Neural progenitor cell (in vitro differentiated cells): Measurements from ENCODE around the gene SNTG2. TPM values are rescaled to one million over a fixed set of nuclear protein-coding genes. Genes with fewer than 3 reads are reported as not detected.

Experiments
- DNase-seq: peaks from one replicate; pipeline ENCODE4 v3.0.0-alpha.2; 2016; ENCODE audit warnings: low spot score
- H2AFZ ChIP-seq: fragments of 200-600 bp; sonication (generic); replicated peaks from 2 replicates; pipeline ENCODE4 v1.6.1; 2016; ENCODE audit warnings: antibody characterized with exemption
- H3F3A ChIP-seq: fragments of 200-600 bp; sonication (generic); 2 replicates; pipeline ENCODE4 v1.6.1; 2016; ENCODE audit warnings: antibody characterized with exemption, low read depth
- H3K27ac ChIP-seq: fragments of 200-600 bp; sonication (generic); 2 replicates; pipeline ENCODE4 v1.5.1; 2016; ENCODE audit warnings: mild to moderate bottlenecking
- H3K27me3 ChIP-seq: fragments of 200-600 bp; sonication (generic); 2 replicates; pipeline ENCODE4 v1.6.1; 2016; ENCODE audit warnings: mild to moderate bottlenecking, moderate library complexity
- H3K36me3 ChIP-seq: fragments of 200-600 bp; sonication (generic); 2 replicates; pipeline ENCODE4 v1.5.1; 2016
- H3K4me1 ChIP-seq: fragments of 200-600 bp; sonication (generic); 2 replicates; pipeline ENCODE4 v1.6.1; 2016; ENCODE audit warnings: mixed run types
- H3K4me2 ChIP-seq: fragments of 200-600 bp; sonication (generic); 2 replicates; pipeline ENCODE4 v1.6.1; 2016
- H3K4me3 ChIP-seq: fragments of 200-600 bp; sonication (generic); 2 replicates; pipeline ENCODE4 v1.5.1; 2016
- H3K79me2 ChIP-seq: fragments of 200-600 bp; sonication (generic); 2 replicates; pipeline ENCODE4 v1.6.1; 2016; ENCODE audit warnings: low read depth
- H3K9ac ChIP-seq: fragments of 200-600 bp; sonication (generic); 2 replicates; pipeline ENCODE4 v1.6.1; 2016
- H3K9me3 ChIP-seq: fragments of 200-600 bp; sonication (generic); 2 replicates; pipeline ENCODE4 v1.5.1; 2016; ENCODE audit warnings: low read depth
- H4K20me1 ChIP-seq: fragments of 200-600 bp; sonication (generic); 2 replicates; pipeline ENCODE4 v1.6.1; 2016; ENCODE audit warnings: low read depth
- H3K27ac Mint-ChIP-seq: 3 replicates; pipeline ENCODE4 v1.8.0; 2021; ENCODE audit warnings: mixed read lengths
- H3K27me3 Mint-ChIP-seq: 2 replicates; pipeline ENCODE4 v1.8.0; 2022; ENCODE audit warnings: low read depth, mild to moderate bottlenecking, inconsistent platforms, moderate library complexity, mixed read lengths; ENCODE audit not compliant: insufficient read depth
- H3K36me3 Mint-ChIP-seq: 3 replicates; pipeline ENCODE4 v1.8.0; 2021; ENCODE audit warnings: mixed read lengths
- H3K4me1 Mint-ChIP-seq: 3 replicates; pipeline ENCODE4 v1.8.0; 2021; ENCODE audit warnings: mixed read lengths
- H3K4me3 Mint-ChIP-seq: 3 replicates; pipeline ENCODE4 v1.8.0; 2021; ENCODE audit warnings: mild to moderate bottlenecking, moderate library complexity, mixed read lengths
- H3K9me3 Mint-ChIP-seq: 3 replicates; pipeline ENCODE4 v1.8.0; 2020; ENCODE audit warnings: mixed read lengths
- CTCF ChIP-seq: fragments of 200-600 bp; sonication (generic); IDR thresholded peaks from 2 replicates; pipeline ENCODE4 v1.5.1; 2017; ENCODE audit warnings: antibody characterized with exemption, mild to moderate bottlenecking
- EZH2 ChIP-seq: fragments of 200-600 bp; sonication (generic); IDR thresholded peaks from 2 replicates; pipeline ENCODE4 v1.6.1; 2017; ENCODE audit warnings: antibody characterized with exemption, mild to moderate bottlenecking, moderate library complexity
- EZH2phosphoT487 ChIP-seq: fragments of 200-600 bp; sonication (generic); IDR thresholded peaks from 2 replicates; pipeline ENCODE4 v1.6.1; 2017; ENCODE audit warnings: antibody characterized with exemption
- total RNA-seq: library from RNA; depleted of rRNA; stranded (reverse); fragments of >200 nt; gene quantifications from 2 replicates; pipeline ENCODE4 v1.2.3, GENCODE V29; 2015; ENCODE audit warnings: low replicate concordance

SNTG2 gene
- total RNA-seq, 1 donor from 2014 or later, result 1.1 TPM

GRCh38 chr2:925711-926110 is 24.9 kb upstream of the SNTG2 start:
- Mint-ChIP-seq H3K36me3 (peaks cover 2% of the 10 kb centered on the region), H3K4me3 (no peak overlapping the region), H3K4me1 (no peaks in the 10 kb centered on the region), H3K9me3 (peaks cover 8% of the 10 kb centered on the region), H3K27me3 (peaks cover 4% of the 10 kb centered on the region), H3K27ac (no peak overlapping the region)
- Histone ChIP-seq H3K79me2 (no peaks in the 10 kb centered on the region), H3F3A (no peaks in the 10 kb centered on the region), H3K27ac (no peak overlapping the region), H3K36me3 (no peaks in the 10 kb centered on the region), H4K20me1 (no peaks in the 10 kb centered on the region), H3K9ac (no peak overlapping the region), H2AFZ (no peak overlapping the region), H3K4me3 (no peak overlapping the region), H3K27me3 (no peaks in the 10 kb centered on the region), H3K9me3 (no peaks in the 10 kb centered on the region), H3K4me1 (no peaks in the 10 kb centered on the region), H3K4me2 (no peak overlapping the region)
- no peak for DNase-seq
- TF ChIP-seq EZH2 (no peak), EZH2phosphoT487 (no peak), CTCF (no peak)

- Histone ChIP-seq H3K4me3 (no peak overlapping the region), H4K20me1 (no peaks in the 10 kb centered on the region), H3K27me3 (no peaks in the 10 kb centered on the region), H3F3A (no peaks in the 10 kb centered on the region), H3K4me1 (no peaks in the 10 kb centered on the region), H3K9me3 (no peaks in the 10 kb centered on the region), H3K4me2 (no peak overlapping the region), H3K9ac (no peak overlapping the region), H2AFZ (no peak overlapping the region), H3K36me3 (no peaks in the 10 kb centered on the region), H3K27ac (no peak overlapping the region), H3K79me2 (no peaks in the 10 kb centered on the region)
- peaks cover 2% of the 10 kb centered on the region for H3K36me3 Mint-ChIP-seq
- H3K4me1 Mint-ChIP-seq, result no peaks in the 10 kb centered on the region
- peaks cover 4% of the 10 kb centered on the region for H3K27me3 Mint-ChIP-seq
- TF ChIP-seq EZH2, result no peak
- TF ChIP-seq EZH2phosphoT487, result no peak
- TF ChIP-seq CTCF, result no peak
- H3K4me3 Mint-ChIP-seq, result no peak overlapping the region
- no peak overlapping the region for H3K27ac Mint-ChIP-seq
- no peak for DNase-seq
- H3K9me3 Mint-ChIP-seq, result peaks cover 8% of the 10 kb centered on the region
Observed at GRCh38 chr2:926259-926793, 24.3 kb upstream of the SNTG2 start.

- no peaks in the 10 kb centered on the region for H3F3A ChIP-seq
- no peak overlapping the region for H3K27ac Mint-ChIP-seq
- no peak overlapping the region for H3K9ac ChIP-seq
- peaks cover 8% of the 10 kb centered on the region for H3K9me3 Mint-ChIP-seq
- no peak overlapping the region for H3K4me2 ChIP-seq
- H2AFZ ChIP-seq, result no peak overlapping the region
- no peaks in the 10 kb centered on the region for H3K36me3 ChIP-seq
- DNase-seq, result no peak
- peaks cover 4% of the 10 kb centered on the region for H3K27me3 Mint-ChIP-seq
- no peak overlapping the region for H3K27ac ChIP-seq
- no peaks in the 10 kb centered on the region for H4K20me1 ChIP-seq
- no peaks in the 10 kb centered on the region for H3K4me1 Mint-ChIP-seq
- no peaks in the 10 kb centered on the region for H3K79me2 ChIP-seq
- H3K4me3 Mint-ChIP-seq, result no peak overlapping the region
- no peaks in the 10 kb centered on the region for H3K4me1 ChIP-seq
- no peak for TF ChIP-seq EZH2phosphoT487
- TF ChIP-seq CTCF, result no peak
- TF ChIP-seq EZH2, result no peak
- H3K36me3 Mint-ChIP-seq, result peaks cover 2% of the 10 kb centered on the region
- no peaks in the 10 kb centered on the region for H3K27me3 ChIP-seq
- H3K4me3 ChIP-seq, result no peak overlapping the region
- H3K9me3 ChIP-seq, result no peaks in the 10 kb centered on the region
Observed at GRCh38 chr2:926896-927295, 23.8 kb upstream of the SNTG2 start.
